GM18858 (cell line): ENCODE measurements around the gene KLHL24.
"Not testable (repeated sequence)": the region's sequence is repeated elsewhere in the genome, so short reads cannot be mapped to it uniquely, and the experiment has no call there.

Source experiments
- ATAC-seq: cut with Tn5 transposase; IDR thresholded peaks from one replicate; pipeline ENCODE4 v1.9.1; 2021; ENCODE audit not compliant: unreplicated experiment

KLHL24 gene

DNA sequence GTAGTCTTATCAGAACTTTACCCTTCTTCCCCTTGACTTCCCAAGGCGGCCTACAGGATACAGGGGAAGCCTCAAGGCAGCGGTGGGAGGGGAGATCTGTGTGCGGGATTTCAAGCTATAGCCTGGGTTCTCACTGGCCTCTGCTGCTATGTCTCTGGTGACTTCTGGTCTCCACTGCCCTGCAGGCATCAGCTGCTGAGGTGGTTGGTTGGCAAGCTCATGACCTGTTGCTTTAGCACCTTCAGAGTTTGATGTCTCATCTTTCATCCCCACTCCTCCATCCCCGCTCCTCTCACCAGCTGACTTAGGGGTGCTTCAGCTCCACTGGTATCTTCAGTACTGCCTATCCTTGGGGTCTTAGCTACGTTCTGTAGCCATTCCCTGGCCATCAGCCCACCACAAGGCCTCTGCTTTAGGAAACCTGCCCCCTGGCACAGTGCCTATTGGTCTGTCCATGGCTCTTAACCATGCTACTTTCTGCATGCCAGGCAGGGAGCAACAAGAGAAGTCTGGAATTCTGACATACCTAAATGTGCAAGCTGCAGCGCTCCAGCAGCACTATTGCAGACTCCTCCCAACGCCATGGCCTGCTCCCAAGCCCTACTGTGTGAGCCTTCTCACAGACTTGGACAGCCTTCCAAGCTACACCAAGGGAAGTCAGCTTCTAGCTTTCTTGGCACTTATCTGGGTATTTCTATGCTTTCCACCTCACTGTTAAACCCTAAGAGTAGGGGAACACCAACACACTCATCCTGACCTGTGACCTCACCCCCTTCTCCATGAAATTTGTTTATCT lies 60.3 kb downstream of the KLHL24 start:
- ATAC-seq = no peak

DNA sequence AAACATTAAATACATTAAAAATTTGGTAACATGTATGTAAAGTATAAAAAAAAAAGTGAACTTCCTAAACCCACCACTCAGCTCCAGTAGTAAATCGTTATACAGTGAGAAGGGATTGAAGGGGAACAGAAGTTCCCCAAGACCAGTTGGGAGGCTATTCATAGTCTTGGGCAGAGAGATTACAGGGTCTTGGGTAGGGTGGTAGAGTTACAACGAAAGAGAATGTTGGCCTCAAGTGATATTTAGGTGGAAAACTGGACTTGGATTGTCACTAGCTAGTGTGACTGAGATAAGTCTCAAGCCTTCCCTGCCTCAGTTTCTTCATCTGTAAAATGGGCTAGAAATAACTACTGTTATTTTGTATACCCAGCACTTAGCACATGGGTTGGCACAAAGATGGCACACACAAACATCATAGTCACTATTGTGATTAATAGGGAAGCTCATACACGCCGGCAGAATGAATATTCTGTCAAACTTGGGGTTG lies 61.7 kb downstream of the KLHL24 start:
- no peak for ATAC-seq

DNA sequence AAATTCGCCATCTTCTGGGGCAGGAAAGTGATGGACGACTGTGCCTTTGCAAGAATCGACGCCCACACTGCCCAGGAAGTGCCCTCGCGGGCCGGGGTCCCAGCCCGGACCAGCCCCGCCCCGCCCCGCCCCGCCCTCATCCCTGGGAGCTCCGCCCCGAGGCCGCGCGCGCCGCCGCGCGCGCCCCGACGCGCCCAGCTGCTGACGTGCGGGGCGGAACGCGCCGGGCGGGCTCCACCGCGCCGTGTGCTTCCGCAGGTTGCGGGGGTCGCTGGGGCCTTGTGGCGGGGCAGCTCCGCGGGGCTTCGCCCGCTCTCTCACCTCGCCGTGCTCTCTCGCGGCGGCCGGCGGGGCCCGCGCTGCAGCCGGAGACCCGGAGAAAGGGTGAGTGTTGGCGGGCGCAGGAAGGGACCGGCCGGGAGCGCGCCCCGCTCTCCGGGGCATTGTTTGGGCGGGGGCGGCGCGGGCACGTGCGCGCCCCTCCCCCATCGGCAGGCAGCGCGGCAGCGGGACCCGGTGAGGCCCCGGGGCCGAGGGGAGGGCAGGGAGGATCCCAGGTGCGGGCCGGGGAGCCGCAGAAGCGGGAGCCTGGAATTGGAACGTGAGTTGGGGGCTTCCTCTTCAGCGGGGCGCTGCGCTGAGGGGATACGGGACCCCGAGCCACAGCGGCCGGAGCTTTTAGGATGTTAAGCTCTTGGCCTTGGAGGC lies 62.3 kb downstream of the KLHL24 start, which contains the start of gene YEATS2:
TSS of gene YEATS2 (plus strand) at position 188 of the 708 bp plus-strand sequence. CDS start 17,366 bp downstream, outside the sequence.
- ATAC-seq = peak; percentile 57

DNA sequence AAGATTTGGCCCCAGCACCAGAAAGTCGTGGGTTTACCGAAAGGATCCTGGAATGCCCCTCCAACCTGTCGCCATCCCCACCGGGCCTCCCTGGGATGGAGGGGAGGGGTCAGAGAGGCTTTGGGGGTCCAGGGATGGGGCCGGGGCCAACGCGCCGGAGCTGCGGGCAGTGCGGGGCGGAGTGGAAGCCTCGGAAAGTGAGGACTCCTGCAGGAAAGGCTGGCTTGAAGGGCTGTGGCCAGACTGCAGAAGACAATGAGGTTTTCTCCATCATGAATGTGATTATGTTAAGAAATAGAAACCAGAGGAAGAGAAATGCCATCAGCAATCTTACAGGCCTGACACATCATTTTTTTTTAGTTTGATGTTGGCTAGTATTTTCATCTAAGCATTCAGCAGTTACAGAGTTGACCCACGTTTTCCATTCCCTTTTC lies 62.9 kb downstream of the KLHL24 start:
- ATAC-seq = no peak

DNA sequence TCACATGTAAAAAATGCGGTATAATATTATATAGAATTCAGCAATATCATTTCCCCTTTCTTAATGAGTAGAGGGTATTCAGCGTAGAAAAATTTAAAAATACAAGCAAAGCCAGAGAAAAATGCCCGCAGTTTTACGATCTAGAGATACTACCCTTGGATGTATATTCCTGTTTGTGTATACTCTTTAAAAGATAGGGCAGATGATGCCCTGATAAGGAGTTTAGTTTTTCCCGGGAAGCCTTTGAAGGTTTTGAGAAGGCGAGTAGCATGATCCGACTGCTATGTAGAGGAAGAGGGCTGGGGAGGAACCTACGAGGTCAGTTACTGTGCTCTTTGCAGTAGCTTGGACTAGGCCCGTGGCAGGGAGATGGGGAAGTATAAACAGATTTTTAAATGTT lies 63.3 kb downstream of the KLHL24 start:
- ATAC-seq = no peak

DNA sequence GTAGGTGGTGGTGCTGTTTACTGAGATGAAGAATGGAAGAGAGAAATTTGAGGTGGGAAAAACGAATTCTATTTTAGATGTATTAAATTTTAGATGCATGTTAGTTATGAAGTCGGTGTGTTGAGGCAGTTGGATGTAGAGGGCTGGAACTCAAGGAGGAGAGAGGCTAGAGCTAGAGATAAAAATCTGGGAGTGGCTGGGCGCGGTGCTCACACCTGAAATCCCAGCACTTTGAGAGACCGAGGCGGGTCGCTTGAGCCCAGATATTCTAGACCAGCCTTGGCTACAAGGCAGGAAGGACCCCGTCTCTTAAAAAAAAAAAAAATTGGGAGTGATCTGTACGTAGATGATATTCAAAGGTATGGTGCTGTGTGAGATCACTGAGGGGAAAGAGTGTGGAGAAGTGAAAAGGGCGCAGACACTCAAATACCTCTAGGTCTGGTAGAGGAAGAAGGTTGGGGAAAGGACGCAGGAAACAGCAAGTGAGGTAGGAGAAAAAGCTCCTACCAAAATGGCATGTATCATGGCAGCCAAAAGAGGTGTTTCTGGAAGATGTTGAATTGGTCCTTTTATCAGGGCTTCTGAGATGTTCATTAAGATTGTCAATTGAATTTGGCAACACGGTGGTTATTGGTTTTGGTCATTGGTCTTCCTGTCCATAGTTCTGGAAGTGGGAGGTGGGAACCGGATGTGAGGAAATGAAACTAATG lies 64.0 kb downstream of the KLHL24 start:
- no peak for ATAC-seq

DNA sequence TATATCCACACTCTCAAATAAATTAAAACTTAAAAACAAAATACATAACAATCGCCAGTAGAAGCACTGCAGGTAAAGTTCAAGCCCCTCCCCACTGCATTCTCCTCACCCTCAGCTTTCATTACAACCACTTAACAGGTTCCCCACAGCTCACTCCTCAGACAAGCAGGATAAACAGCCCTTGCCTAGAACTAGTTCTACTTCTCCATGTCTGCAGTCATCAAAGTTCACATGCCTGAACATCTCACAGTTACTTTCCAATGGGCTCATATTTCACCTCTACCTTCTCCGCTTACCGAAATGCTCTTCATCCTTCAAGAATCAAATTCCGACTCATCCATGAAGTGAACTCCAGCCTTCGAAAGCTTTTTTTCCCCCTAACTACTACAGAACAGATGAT lies 66.3 kb downstream of the KLHL24 start:
- ATAC-seq = no peak

DNA sequence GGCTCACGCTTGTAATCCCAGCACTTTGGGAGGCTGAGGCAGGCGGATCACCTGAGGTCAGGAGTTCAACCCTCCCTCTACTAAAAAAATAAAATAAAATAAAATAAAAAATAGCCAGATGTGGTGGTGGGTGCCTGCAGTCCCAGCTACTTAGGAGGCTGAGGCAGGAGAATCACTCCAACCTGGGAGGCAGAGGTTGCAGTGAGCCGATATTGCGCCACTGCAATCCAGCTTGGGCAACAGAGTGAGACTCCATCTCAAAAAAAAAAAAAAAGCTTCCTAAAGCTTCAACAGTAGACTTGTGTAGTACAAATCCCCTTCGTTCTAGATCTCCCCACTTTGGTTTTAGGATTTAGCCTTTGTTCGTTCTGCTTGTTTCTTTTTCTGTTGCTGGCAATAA lies 68.5 kb downstream of the KLHL24 start:
- not testable (repeated sequence) for ATAC-seq

DNA sequence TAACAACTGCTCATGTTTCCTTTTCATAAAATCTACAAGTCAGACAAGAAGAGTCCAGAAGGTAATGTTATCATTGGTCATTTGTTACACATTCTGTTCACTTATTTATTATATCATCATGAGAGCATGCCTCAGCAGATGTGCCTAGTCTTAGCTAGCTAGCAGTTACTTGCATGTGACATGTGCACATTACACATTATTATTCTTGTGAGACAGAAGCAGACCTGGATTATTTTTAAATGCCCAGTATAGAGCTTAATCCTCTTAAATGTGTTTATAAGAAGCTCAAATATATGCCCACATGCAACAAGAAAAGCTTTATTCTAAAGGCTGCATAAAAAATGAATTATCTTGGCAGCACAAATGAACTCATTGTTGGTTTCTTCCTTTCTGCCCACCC lies 74.8 kb downstream of the KLHL24 start:
- no peak for ATAC-seq

DNA sequence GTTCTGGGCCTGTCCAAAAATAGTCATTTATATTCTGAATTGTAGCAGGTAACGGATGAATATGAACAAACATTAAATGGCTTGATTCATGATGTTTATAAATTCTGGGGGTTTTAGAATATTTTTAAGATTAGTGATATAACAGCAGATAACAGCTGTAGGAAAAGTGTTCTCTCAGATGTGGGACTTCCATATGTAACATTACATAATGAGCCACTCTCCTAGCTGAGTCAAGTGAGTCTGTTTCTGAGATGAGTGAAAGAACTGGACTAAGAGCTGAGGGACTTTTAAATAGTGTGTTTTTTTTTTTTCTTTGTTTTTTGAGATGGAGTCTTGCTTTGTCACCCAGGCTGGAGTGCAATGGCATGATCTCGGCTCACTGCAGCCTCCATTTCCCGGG lies 76.1 kb downstream of the KLHL24 start:
- no peak for ATAC-seq

DNA sequence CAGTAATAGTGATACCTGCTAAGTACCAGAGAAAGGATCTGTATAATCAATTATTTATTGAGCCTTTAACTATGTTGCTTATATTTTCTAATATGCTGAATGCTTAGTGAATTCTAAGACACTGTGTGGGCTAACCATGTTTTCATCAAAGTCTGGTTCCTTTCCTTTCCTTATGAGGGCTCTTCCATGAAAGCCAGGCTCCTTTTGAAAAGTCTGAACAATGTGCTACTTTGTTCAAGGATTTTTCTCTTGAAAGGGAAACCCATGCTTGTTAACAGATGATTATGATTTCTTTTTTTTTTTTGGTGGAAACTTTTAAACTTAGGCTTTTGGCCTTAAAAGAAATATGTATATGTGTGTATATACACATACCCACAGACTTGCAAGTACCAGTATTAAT lies 79.2 kb downstream of the KLHL24 start:
- no peak for ATAC-seq

DNA sequence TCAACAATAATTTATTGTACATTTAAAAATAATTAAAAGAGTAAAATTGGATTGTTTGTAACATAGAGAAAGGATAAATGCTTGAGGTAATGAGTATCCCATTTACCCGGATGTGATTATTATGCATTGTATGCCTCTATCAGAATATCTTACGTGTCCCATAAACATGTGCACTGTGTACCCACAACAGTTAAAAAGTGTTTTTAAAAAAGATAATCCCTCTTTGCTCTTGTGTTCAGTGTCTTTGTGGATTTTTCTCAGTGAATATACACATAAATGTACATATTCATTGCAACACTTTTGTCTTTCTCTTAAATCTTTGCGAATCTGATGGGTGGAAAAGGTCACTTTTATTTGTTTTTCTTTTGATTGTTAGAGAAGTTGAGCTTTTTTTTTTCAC lies 82.6 kb downstream of the KLHL24 start:
- ATAC-seq = no peak

DNA sequence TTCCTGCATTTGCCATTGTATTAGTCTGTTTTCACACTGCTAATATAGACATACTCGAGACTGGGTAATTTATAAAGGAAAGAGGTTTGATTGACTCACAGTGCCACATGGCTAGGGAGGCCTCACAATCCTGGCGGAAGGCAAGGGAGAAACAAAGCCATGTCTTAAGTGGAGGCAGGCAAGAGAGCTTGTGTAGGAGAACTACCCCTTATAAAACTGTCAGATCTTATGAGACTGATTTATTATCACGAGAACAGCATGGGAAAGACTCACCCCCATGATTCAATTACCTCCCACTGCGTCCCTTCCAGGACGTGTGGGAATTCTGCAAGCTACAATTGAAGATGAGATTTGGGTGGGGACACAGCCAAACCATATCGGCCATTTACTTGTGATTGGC lies 90.0 kb downstream of the KLHL24 start:
- ATAC-seq = no peak

DNA sequence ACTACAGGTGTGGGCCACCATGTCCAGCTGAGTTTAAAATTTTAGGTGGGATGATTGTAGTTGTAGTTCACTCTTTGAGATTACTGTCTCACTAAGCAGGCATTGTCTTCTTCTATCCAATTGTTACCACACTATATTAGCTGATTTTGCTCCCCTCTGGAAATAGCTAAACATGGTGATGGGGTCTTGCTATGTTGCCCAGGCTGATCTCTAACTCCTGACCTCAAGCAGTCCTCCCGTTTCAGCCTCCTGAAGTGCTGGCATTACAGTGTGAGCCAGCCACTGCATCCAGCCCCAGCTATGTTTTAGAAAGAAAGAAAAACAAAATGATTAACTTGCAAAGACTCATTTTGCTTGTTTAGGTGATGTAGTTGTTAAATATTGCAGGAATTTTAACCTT lies 92.8 kb downstream of the KLHL24 start:
- no peak for ATAC-seq

DNA sequence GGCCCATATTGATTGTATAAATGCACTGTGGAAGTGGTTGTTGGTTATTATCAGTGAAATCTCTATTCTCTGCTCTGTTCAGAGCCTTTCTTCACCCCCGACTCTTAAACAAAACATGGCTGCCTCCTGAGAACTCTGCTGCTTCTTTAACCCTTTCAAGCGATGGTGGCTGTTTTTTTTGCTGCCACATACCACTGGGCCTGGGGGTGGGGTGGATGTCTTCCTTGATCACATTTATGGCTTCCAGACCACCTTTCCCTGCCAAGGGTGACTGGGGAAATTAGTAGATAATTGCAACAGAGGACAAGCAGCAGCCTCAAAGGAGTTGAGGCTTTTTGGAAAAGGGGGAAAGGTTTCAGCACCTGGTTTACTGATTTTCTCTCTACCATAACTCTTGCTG lies 94.9 kb downstream of the KLHL24 start:
- ATAC-seq = no peak

DNA sequence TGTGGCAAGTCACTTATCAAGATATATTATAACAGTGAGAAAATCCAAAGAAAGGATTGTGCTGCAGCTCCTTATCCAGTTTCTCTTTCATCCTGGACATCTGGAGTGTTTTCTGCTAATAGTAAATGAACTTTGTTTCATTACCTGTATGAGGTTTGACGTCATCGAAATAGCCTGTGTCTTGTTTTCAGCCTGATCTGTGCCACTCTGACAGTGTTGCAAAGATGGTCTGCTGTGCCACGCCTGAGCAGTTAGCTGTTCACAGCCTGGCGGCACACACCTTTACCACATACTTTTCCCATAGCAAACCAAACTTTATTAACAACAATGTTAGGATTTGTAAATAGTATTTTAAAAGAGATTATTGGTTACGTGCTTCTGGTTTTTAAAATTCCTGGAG lies 96.2 kb downstream of the KLHL24 start:
- ATAC-seq = no peak

DNA sequence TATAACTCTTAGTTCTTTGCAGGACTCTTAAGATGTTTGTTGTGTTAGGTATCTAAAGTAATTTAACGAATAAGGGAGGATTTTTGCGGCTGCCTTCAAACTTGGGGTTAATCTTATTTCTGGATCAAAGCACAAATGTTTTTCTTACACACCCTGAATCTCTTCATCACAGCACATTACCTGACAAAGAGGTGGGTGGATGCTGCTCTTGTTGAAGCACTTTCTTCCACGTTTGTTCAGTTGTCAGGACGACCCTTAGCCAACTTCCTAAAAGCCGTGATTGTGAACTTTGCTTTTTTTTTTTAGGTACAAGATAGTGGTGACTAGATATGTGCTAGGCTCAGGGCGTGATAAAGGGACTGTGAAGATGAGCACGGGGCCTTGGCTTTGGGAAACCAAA lies 98.1 kb downstream of the KLHL24 start:
- no peak for ATAC-seq
